Stimulated activated naive CD8-positive, alpha-beta T cell treated with anti-CD3 and anti-CD28 coated beads, Interleukin-15, amount 100 ng/mL, for 72 hours (primary cell): ENCODE results near the gene HES1.

Experiments used
- ATAC-seq: fragments of 150-1000 bp; cut with Tn5 transposase; 2 replicates; pipeline ENCODE4 v1.10.0; 2021; ENCODE audit warnings: mild to moderate bottlenecking, moderate library complexity
- DNase-seq, 2 donors: peaks; one replicate each; pipeline ENCODE4 v3.0.0; 2021 to 2022
- H3K27ac Mint-ChIP-seq, 2 donors: one replicate each; pipeline ENCODE4 v1.8.0; 2022; ENCODE audit warnings: mild to moderate bottlenecking in 2 of 2, mixed read lengths in 2 of 2, moderate library complexity in 2 of 2
- H3K27me3 Mint-ChIP-seq: one replicate; pipeline ENCODE4 v1.8.0; 2022; ENCODE audit warnings: mixed read lengths
- H3K4me1 Mint-ChIP-seq: one replicate; pipeline ENCODE4 v1.8.0; 2022; ENCODE audit warnings: mild to moderate bottlenecking, mixed read lengths
- H3K4me3 Mint-ChIP-seq, 2 donors: one replicate each; pipeline ENCODE4 v1.8.0; 2022; ENCODE audit warnings: mild to moderate bottlenecking in 2 of 2, mixed read lengths in 2 of 2, moderate library complexity in 1 of 2
- H3K9me3 Mint-ChIP-seq, 2 donors: one replicate each; pipeline ENCODE4 v1.8.0; 2022; ENCODE audit warnings: mixed read lengths in 2 of 2

The HES1 gene

GRCh38 chr3:194180570-194180969, 44.6 kb downstream of the HES1 start:
- no peak for DNase-seq
- ATAC-seq = no peak
- Mint-ChIP-seq H3K4me1 (no peaks in the 10 kb centered on the region), H3K9me3 (no peaks in the 10 kb centered on the region), H3K27me3 (peaks cover 14% of the 10 kb centered on the region), H3K4me3 (no peak overlapping the region), H3K27ac (no peak overlapping the region)

GRCh38 chr3:194181612-194182529, 45.9 kb downstream of the HES1 start:
- no peak overlapping the region for H3K4me3 Mint-ChIP-seq
- H3K27me3 Mint-ChIP-seq = peaks cover 14% of the 10 kb centered on the region
- ATAC-seq (no peak), DNase-seq (no peak)
- no peaks in the 10 kb centered on the region for H3K4me1 Mint-ChIP-seq
- H3K27ac Mint-ChIP-seq = no peak overlapping the region
- H3K9me3 Mint-ChIP-seq = no peaks in the 10 kb centered on the region

- Mint-ChIP-seq H3K27me3 (peaks cover 6% of the 10 kb centered on the region), H3K27ac (no peak overlapping the region), H3K4me3 (no peak overlapping the region), H3K9me3 (no peaks in the 10 kb centered on the region), H3K4me1 (no peaks in the 10 kb centered on the region)
- ATAC-seq = no peak
- no peak for DNase-seq
Measured at GRCh38 chr3:194183271-194183670, 47.3 kb downstream of the HES1 start.

- H3K4me1 Mint-ChIP-seq = no peaks in the 10 kb centered on the region
- H3K4me3 Mint-ChIP-seq = no peak overlapping the region
- H3K9me3 Mint-ChIP-seq = no peaks in the 10 kb centered on the region
- H3K27ac Mint-ChIP-seq = peak overlapping the region in 1 of 2 donors; percentile 55
- DNase-seq = no peak
- ATAC-seq = no peak
- H3K27me3 Mint-ChIP-seq = no peaks in the 10 kb centered on the region
Measured at GRCh38 chr3:194184265-194184751, 48.4 kb downstream of the HES1 start.

- ATAC-seq = no peak
- Mint-ChIP-seq H3K9me3 (no peaks in the 10 kb centered on the region), H3K27me3 (no peaks in the 10 kb centered on the region), H3K4me1 (no peaks in the 10 kb centered on the region), H3K4me3 (no peak overlapping the region), H3K27ac (no peak overlapping the region)
- DNase-seq = no peak
Measured at GRCh38 chr3:194184801-194185200, 48.9 kb downstream of the HES1 start.

- Mint-ChIP-seq H3K4me3 (no peak overlapping the region), H3K9me3 (no peaks in the 10 kb centered on the region), H3K27ac (no peak overlapping the region), H3K27me3 (no peaks in the 10 kb centered on the region), H3K4me1 (no peaks in the 10 kb centered on the region)
- ATAC-seq = no peak
- DNase-seq = no peak
Measured at GRCh38 chr3:194185221-194185620, 49.3 kb downstream of the HES1 start.

- no peaks in the 10 kb centered on the region for H3K4me1 Mint-ChIP-seq
- H3K9me3 Mint-ChIP-seq = no peaks in the 10 kb centered on the region
- no peak overlapping the region for H3K27ac Mint-ChIP-seq
- ATAC-seq (no peak), DNase-seq (no peak)
- H3K4me3 Mint-ChIP-seq = no peak overlapping the region
- H3K27me3 Mint-ChIP-seq = no peaks in the 10 kb centered on the region
Measured at GRCh38 chr3:194187233-194187944, 51.4 kb downstream of the HES1 start.
